ENCODE data around the gene SLC27A5. TPM values are rescaled to one million over a fixed set of nuclear protein-coding genes. Genes with fewer than 3 reads are reported as not detected.

SLC27A5 gene
- total and polyA plus RNA-seq, 2 donors (not counting 3 experiments of a cell fraction or from before 2014, with no cell fraction given), result 7.1 to 16.0 TPM

GRCh38 chr19:58460039-58460438 lies 51.8 kb downstream of the SLC27A5 start:
- CTCF ChIA-PET, result no interaction called here
- POLR2A ChIA-PET, result no interaction called here
- Histone ChIP-seq H3K9ac (replicated peaks; ENCODE audit: extremely low read depth, insufficient read depth, low read length) (no peak overlapping the region), H3K27me3 (ENCODE audit: control insufficient read depth in 2 of 2, insufficient read depth in 2 of 2, low read length in 2 of 2) (no peaks in the 10 kb centered on the region), H3K36me3 (ENCODE audit: control insufficient read depth in 2 of 2, extremely low read depth in 1 of 2, insufficient read depth in 2 of 2, low read length in 2 of 2) (peaks cover 0 to 5% of the 10 kb centered on the region in 2 experiments), H3K9me3 (replicated peaks; ENCODE audit: control insufficient read depth, insufficient read depth, low read length) (no peaks in the 10 kb centered on the region), H3K4me1 (ENCODE audit: control insufficient read depth, extremely low read depth, insufficient read depth, low read length) (no peaks in the 10 kb centered on the region), H3K79me2 (ENCODE audit: control insufficient read depth, insufficient read depth, low read length) (no peaks in the 10 kb centered on the region), H3K4me2 (ENCODE audit: insufficient read depth, low read length) (no peak overlapping the region), H3K27ac (ENCODE audit: insufficient read depth, low read depth, low read length) (no peak overlapping the region), H2AFZ (ENCODE audit: low read depth, low read length) (no peak overlapping the region), H4K20me1 (replicated peaks; ENCODE audit: control insufficient read depth, extremely low read depth, insufficient read depth, low read length) (no peaks in the 10 kb centered on the region), H3K9me1 (replicated peaks; ENCODE audit: control insufficient read depth, extremely low read depth, insufficient read depth, low read length) (no peaks in the 10 kb centered on the region), H3K4me3 (replicated peaks in 1 of 3; ENCODE audit: insufficient read depth in 1 of 3, low read depth in 1 of 3, low read length in 3 of 3) (no peak overlapping the region)
- dilution Hi-C loops (cut with MboI; ENCODE audit: extremely low pct_ligation_motif_present, low sequenced_read_pairs) (no loop called here), intact Hi-C loops (cut with micrococcal nuclease) (no loop called here)
- no TSS peak for BruUV-seq (replicated peaks)
- TF ChIP-seq CTCF (IDR thresholded peaks at IDR 0.05; ENCODE audit: extremely low read depth in 1 of 2, insufficient read depth in 1 of 2, low read depth in 1 of 2, low read length in 2 of 2) (no peak), FOS (IDR thresholded peaks at IDR 0.05; ENCODE audit: borderline replicate concordance, insufficient read depth, low read length) (no peak), POLR2AphosphoS5 (IDR thresholded peaks at IDR 0.05; ENCODE audit: insufficient read depth, low read depth, low read length) (no peak), MAX (IDR thresholded peaks at IDR 0.05; ENCODE audit: insufficient read depth, insufficient read length) (no peak), JUN (IDR thresholded peaks at IDR 0.05; ENCODE audit: borderline replicate concordance, insufficient read depth, insufficient read length, low read depth) (no peak)
- DNase-seq (ENCODE audit: low read depth, low spot score) (no peak), FAIRE-seq (no peak)

- ChIA-PET CTCF (no interaction called here), POLR2A (no interaction called here)
- Histone ChIP-seq H3K4me3 (replicated peaks in 1 of 3; ENCODE audit: insufficient read depth in 1 of 3, low read depth in 1 of 3, low read length in 3 of 3) (no peak overlapping the region), H3K27me3 (ENCODE audit: control insufficient read depth in 2 of 2, insufficient read depth in 2 of 2, low read length in 2 of 2) (no peaks in the 10 kb centered on the region), H3K4me1 (ENCODE audit: control insufficient read depth, extremely low read depth, insufficient read depth, low read length) (peaks cover 1% of the 10 kb centered on the region), H3K9ac (replicated peaks; ENCODE audit: extremely low read depth, insufficient read depth, low read length) (no peak overlapping the region), H3K27ac (ENCODE audit: insufficient read depth, low read depth, low read length) (no peak overlapping the region), H3K4me2 (ENCODE audit: insufficient read depth, low read length) (no peak overlapping the region), H3K79me2 (ENCODE audit: control insufficient read depth, insufficient read depth, low read length) (no peaks in the 10 kb centered on the region), H3K36me3 (ENCODE audit: control insufficient read depth in 2 of 2, extremely low read depth in 1 of 2, insufficient read depth in 2 of 2, low read length in 2 of 2) (peaks cover 0 to 12% of the 10 kb centered on the region in 2 experiments), H3K9me3 (replicated peaks; ENCODE audit: control insufficient read depth, insufficient read depth, low read length) (no peaks in the 10 kb centered on the region), H2AFZ (ENCODE audit: low read depth, low read length) (no peak overlapping the region), H3K9me1 (replicated peaks; ENCODE audit: control insufficient read depth, extremely low read depth, insufficient read depth, low read length) (no peaks in the 10 kb centered on the region), H4K20me1 (replicated peaks; ENCODE audit: control insufficient read depth, extremely low read depth, insufficient read depth, low read length) (no peaks in the 10 kb centered on the region)
- DNase-seq (ENCODE audit: low read depth, low spot score) (no peak), FAIRE-seq (no peak)
- intact Hi-C loops (cut with micrococcal nuclease) (no loop called here), dilution Hi-C loops (cut with MboI; ENCODE audit: extremely low pct_ligation_motif_present, low sequenced_read_pairs) (no loop called here)
- no peak for TF ChIP-seq FOS (IDR thresholded peaks at IDR 0.05; ENCODE audit: borderline replicate concordance, insufficient read depth, low read length)
- no peak for TF ChIP-seq JUN (IDR thresholded peaks at IDR 0.05; ENCODE audit: borderline replicate concordance, insufficient read depth, insufficient read length, low read depth)
- no peak for TF ChIP-seq GATA2 (IDR thresholded peaks at IDR 0.05; ENCODE audit: insufficient read depth, insufficient read length, low read depth, low read length)
- no peak for TF ChIP-seq POLR2AphosphoS5 (IDR thresholded peaks at IDR 0.05; ENCODE audit: insufficient read depth, low read depth, low read length)
- no peak for TF ChIP-seq MYC (IDR thresholded peaks at IDR 0.05; ENCODE audit: low read depth, low read length)
- TF ChIP-seq CTCF (IDR thresholded peaks at IDR 0.05; ENCODE audit: extremely low read depth in 1 of 2, insufficient read depth in 1 of 2, low read depth in 1 of 2, low read length in 2 of 2), result no peak
- TF ChIP-seq EZH2 (IDR thresholded peaks at IDR 0.05; ENCODE audit: borderline replicate concordance, low read depth, low read length, severe bottlenecking), result no peak
- no peak for TF ChIP-seq MAX (IDR thresholded peaks at IDR 0.05; ENCODE audit: insufficient read depth, insufficient read length)
- TF ChIP-seq POLR2A (IDR thresholded peaks at IDR 0.05; ENCODE audit: low read depth, low read length), result no peak
- BruUV-seq (replicated peaks), result no TSS peak
Observed at GRCh38 chr19:58456111-58456510, 55.7 kb downstream of the SLC27A5 start.

Data from endothelial cell of umbilical vein (primary cell).